Stimulated activated CD8-positive, alpha-beta memory T cell treated with anti-CD3 and anti-CD28 coated beads, Interleukin-4, amount 100 ng/mL, for 4 hours (primary cell): ENCODE data around the gene LRRC43.

Source experiments
- DNase-seq, 2 donors: peaks; one replicate each; pipeline ENCODE4 v3.0.0-alpha.2; 2020; ENCODE audit warnings: low read depth in 2 of 2, low spot score in 1 of 2

The LRRC43 gene

GRCh38 chr12:122182887-122183587 is at the start of gene LRRC43:
TSS of gene LRRC43 (plus strand) at chr12:122183123. CDS start at chr12:122183145, 22 bp downstream.
- DNase-seq: no peak

- DNase-seq: no peak
Measured at GRCh38 chr12:122133192-122133950, 49.6 kb upstream of the LRRC43 start.

- DNase-seq: no peak
Measured at GRCh38 chr12:122135437-122136031, 47.4 kb upstream of the LRRC43 start.

- DNase-seq: no peak
Measured at GRCh38 chr12:122137229-122137628, 45.7 kb upstream of the LRRC43 start.

- DNase-seq: no peak
Measured at GRCh38 chr12:122137681-122138080, 45.2 kb upstream of the LRRC43 start.

- no peak for DNase-seq
Measured at GRCh38 chr12:122138181-122138580, 44.7 kb upstream of the LRRC43 start.

GRCh38 chr12:122138616-122139015 is 44.3 kb upstream of the LRRC43 start:
- DNase-seq: no peak

GRCh38 chr12:122139266-122139665 is 43.7 kb upstream of the LRRC43 start:
- no peak for DNase-seq

GRCh38 chr12:122139941-122140340 is 43.0 kb upstream of the LRRC43 start:
- no peak for DNase-seq

GRCh38 chr12:122140467-122141257 is 42.3 kb upstream of the LRRC43 start:
- DNase-seq: no peak

- DNase-seq: no peak
Measured at GRCh38 chr12:122141911-122142725, 40.8 kb upstream of the LRRC43 start.

GRCh38 chr12:122142857-122143256 is 40.1 kb upstream of the LRRC43 start:
- no peak for DNase-seq

GRCh38 chr12:122144885-122145284 is 38.0 kb upstream of the LRRC43 start:
- DNase-seq: no peak

- no peak for DNase-seq
Measured at GRCh38 chr12:122145505-122146330, 37.2 kb upstream of the LRRC43 start.

GRCh38 chr12:122147514-122148290 is 35.2 kb upstream of the LRRC43 start:
- DNase-seq: no peak

- no peak for DNase-seq
Measured at GRCh38 chr12:122148657-122149056, 34.3 kb upstream of the LRRC43 start.

- DNase-seq: no peak
Measured at GRCh38 chr12:122150127-122150681, 32.7 kb upstream of the LRRC43 start.

- DNase-seq: no peak
Measured at GRCh38 chr12:122152754-122153153, 30.2 kb upstream of the LRRC43 start.

- no peak for DNase-seq
Measured at GRCh38 chr12:122155705-122156104, 27.2 kb upstream of the LRRC43 start.
